ENCODE measurements around the gene MRTFB.

MRTFB gene

DNA sequence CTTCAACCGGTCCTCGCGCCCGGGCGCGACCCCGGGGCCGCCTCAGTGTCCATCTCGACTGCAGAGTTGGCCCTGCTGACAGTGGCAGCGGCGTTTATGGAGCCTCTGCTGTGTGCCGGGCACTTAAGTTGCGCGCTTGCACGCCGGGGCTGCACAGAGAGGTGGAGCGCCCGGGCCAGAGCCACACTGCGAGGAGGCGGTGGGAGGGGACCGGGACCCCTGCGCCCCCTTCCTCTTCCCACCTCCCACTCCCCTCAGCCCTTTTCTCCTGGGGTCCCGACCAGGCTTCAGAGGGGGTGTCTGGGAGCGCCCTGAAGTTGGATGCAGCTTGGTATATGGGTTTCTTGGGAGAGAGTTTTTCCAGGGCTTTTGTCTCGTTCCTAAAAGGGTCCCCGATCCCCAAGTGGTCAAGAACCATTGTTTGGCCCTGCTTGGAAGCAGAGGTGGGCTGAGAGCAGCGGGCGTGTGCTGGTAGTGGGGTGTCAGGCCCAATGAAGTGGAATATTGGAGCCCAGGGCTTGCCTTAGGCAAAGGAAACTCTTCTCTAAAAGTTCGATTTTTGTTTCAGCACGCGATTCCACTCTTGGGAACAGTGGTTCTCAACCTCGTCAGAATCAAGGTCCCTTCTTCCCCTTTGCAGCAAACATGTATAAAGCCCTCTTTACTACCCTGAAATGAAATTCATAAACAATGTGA, 605 bp downstream of the MRTFB start:
- peak; percentile 46 for DNase-seq

DNA sequence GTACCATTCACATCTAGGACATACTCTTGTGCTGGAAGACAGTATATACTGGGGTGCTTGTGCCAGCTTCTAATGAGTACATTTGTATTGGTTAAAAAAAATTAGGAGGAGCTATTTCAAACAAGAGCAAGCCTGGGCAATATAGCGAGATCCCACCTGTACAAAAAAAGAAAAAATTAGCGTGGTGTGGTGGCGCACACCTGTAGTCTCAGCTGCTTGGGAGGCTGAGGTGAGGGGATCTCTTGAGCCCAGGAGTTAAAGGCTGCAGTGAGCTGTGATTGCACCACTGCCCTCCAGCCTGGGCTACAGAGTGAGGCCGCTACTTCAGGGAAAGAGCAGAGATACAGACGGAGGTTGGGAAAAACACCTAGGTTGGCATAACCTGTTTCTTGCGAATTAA, 1.2 kb downstream of the MRTFB start:
- Histone ChIP-seq H3K27ac (ENCODE audit: low read length) (no peak overlapping the region), H3K79me2 (ENCODE audit: insufficient read depth, low read length) (peaks cover 35% of the 10 kb centered on the region), H3K36me3 (ENCODE audit: insufficient read depth, low read length) (peaks cover 4% of the 10 kb centered on the region), H3K9ac (ENCODE audit: low read depth, low read length) (peak overlapping the region; percentile 92; the same call in 1 of the 2 replicates), H3K4me3 (ENCODE audit: low read depth in 1 of 2, low read length in 2 of 2) (peak overlapping the region in 1 of 2 experiments; percentile 99; a peak in 2 of 4 replicates), H4K20me1 (ENCODE audit: insufficient read depth, low read length) (peaks cover 4% of the 10 kb centered on the region; the same call in 1 of the 2 replicates), H3K4me1 (ENCODE audit: insufficient read depth, low read length) (peaks cover 38% of the 10 kb centered on the region), H3K9me3 (ENCODE audit: insufficient read depth, low read length, severe bottlenecking) (no peaks in the 10 kb centered on the region), H2AFZ (ENCODE audit: low read depth, low read length) (peak overlapping the region; percentile 100; the same call in 1 of the 2 replicates), H3K4me2 (ENCODE audit: insufficient read depth, low read length) (peak overlapping the region; percentile 94), H3K27me3 (ENCODE audit: insufficient read depth, low read length, poor library complexity) (no peaks in the 10 kb centered on the region)
- no peak for TF ChIP-seq EZH2 (IDR thresholded peaks at IDR 0.05; ENCODE audit: borderline replicate concordance, low read depth, low read length, severe bottlenecking)
- TF ChIP-seq, protein P1, sequence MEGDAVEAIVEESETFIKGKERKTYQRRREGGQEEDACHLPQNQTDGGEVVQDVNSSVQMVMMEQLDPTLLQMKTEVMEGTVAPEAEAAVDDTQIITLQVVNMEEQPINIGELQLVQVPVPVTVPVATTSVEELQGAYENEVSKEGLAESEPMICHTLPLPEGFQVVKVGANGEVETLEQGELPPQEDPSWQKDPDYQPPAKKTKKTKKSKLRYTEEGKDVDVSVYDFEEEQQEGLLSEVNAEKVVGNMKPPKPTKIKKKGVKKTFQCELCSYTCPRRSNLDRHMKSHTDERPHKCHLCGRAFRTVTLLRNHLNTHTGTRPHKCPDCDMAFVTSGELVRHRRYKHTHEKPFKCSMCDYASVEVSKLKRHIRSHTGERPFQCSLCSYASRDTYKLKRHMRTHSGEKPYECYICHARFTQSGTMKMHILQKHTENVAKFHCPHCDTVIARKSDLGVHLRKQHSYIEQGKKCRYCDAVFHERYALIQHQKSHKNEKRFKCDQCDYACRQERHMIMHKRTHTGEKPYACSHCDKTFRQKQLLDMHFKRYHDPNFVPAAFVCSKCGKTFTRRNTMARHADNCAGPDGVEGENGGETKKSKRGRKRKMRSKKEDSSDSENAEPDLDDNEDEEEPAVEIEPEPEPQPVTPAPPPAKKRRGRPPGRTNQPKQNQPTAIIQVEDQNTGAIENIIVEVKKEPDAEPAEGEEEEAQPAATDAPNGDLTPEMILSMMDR (IDR thresholded peaks at IDR 0.05; ENCODE audit: borderline replicate concordance, extremely low read depth, low read length, poor library complexity, severe bottlenecking), result no peak
- ATAC-seq (ENCODE audit: insufficient read depth, low read depth) (no peak), DNase-seq (no peak)

More for the DNA sequence above, 605 bp downstream of the MRTFB start:
- TF ChIP-seq, protein P1 (IDR thresholded peaks at IDR 0.05; ENCODE audit: borderline replicate concordance, extremely low read depth, low read length, poor library complexity, severe bottlenecking), result no peak
- TF ChIP-seq EZH2 (IDR thresholded peaks at IDR 0.05; ENCODE audit: borderline replicate concordance, low read depth, low read length, severe bottlenecking), result no peak
- H2AFZ ChIP-seq (ENCODE audit: low read depth, low read length), result peak overlapping the region; percentile 100
- peaks cover 34% of the 10 kb centered on the region for H3K79me2 ChIP-seq (ENCODE audit: insufficient read depth, low read length)
- H3K36me3 ChIP-seq (ENCODE audit: insufficient read depth, low read length), result peaks cover 4% of the 10 kb centered on the region
- ATAC-seq (ENCODE audit: insufficient read depth, low read depth), result peak; percentile 77
- H3K9ac ChIP-seq (ENCODE audit: low read depth, low read length), result peak overlapping the region; percentile 92
- no peaks in the 10 kb centered on the region for H3K9me3 ChIP-seq (ENCODE audit: insufficient read depth, low read length, severe bottlenecking)
- no peaks in the 10 kb centered on the region for H3K27me3 ChIP-seq (ENCODE audit: insufficient read depth, low read length, poor library complexity)
- H3K4me2 ChIP-seq (ENCODE audit: insufficient read depth, low read length), result peak overlapping the region; percentile 94
- H3K4me1 ChIP-seq (ENCODE audit: insufficient read depth, low read length), result peaks cover 38% of the 10 kb centered on the region
- H4K20me1 ChIP-seq (ENCODE audit: insufficient read depth, low read length), result peaks cover 4% of the 10 kb centered on the region; the same call in 1 of the 2 replicates
- peak overlapping the region; percentile 91 to 99 for H3K4me3 ChIP-seq (ENCODE audit: low read depth in 1 of 2, low read length in 2 of 2)
- peak overlapping the region; percentile 75 for H3K27ac ChIP-seq (ENCODE audit: low read length)

DNA sequence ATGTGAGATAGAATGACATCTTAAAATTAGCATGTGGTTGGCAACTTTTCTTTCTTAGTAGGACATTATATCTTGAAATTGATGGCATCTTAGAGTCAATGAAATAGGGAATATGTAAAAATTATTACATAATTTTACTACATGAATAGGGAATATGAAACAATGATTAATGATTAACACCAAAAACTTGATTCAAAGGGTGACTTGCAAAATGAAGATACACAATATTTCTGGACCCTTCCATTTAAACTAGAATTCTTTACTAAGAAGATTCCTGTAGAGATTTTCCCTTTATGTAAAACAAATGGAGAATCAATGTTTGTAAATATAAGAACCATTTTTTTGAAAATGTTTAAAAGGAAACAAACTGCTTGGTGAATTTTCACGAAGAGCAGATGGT, 3.4 kb downstream of the MRTFB start:
- no peak for TF ChIP-seq EZH2 (IDR thresholded peaks at IDR 0.05; ENCODE audit: borderline replicate concordance, low read depth, low read length, severe bottlenecking)
- TF ChIP-seq, protein P1 (IDR thresholded peaks at IDR 0.05; ENCODE audit: borderline replicate concordance, extremely low read depth, low read length, poor library complexity, severe bottlenecking), result no peak
- peaks cover 45% of the 10 kb centered on the region for H3K79me2 ChIP-seq (ENCODE audit: insufficient read depth, low read length)
- H2AFZ ChIP-seq (ENCODE audit: low read depth, low read length), result no peak overlapping the region
- no peak for DNase-seq
- peaks cover 38% of the 10 kb centered on the region for H3K4me1 ChIP-seq (ENCODE audit: insufficient read depth, low read length)
- H3K27me3 ChIP-seq (ENCODE audit: insufficient read depth, low read length, poor library complexity), result no peaks in the 10 kb centered on the region
- H4K20me1 ChIP-seq (ENCODE audit: insufficient read depth, low read length), result peaks cover 4% of the 10 kb centered on the region; the same call in 1 of the 2 replicates
- H3K4me3 ChIP-seq (ENCODE audit: low read depth in 1 of 2, low read length in 2 of 2), result no peak overlapping the region
- no peak for ATAC-seq (ENCODE audit: insufficient read depth, low read depth)
- peaks cover 4% of the 10 kb centered on the region for H3K36me3 ChIP-seq (ENCODE audit: insufficient read depth, low read length)
- no peaks in the 10 kb centered on the region for H3K9me3 ChIP-seq (ENCODE audit: insufficient read depth, low read length, severe bottlenecking)
- no peak overlapping the region for H3K9ac ChIP-seq (ENCODE audit: low read depth, low read length)
- H3K4me2 ChIP-seq (ENCODE audit: insufficient read depth, low read length), result no peak overlapping the region
- no peak overlapping the region for H3K27ac ChIP-seq (ENCODE audit: low read length)
